ENCODE measurements around the gene FRMD5. TPM values are rescaled to one million over a fixed set of nuclear protein-coding genes. Genes with fewer than 3 reads are reported as not detected.

Gene FRMD5
- polyA plus RNA-seq, 3 donors, result not detected

DNA sequence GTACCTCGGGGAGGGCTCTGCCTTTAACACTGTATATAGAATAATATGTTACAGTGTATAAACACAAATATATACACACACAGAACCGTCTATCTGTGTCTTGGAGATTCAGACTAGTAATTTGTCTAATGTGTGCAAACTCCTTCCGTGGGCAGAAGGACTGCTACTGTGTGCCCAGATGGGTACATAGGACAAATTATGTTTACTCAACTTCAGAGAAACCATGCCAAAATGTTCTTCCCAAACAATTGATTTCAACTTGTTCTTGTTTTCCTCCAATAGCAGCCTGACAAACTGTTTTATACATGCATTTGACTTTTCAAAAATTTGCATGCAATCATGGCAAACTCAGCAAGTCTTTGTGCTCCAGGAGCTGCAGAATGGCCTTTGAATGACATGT lies 97.5 kb downstream of the FRMD5 start:
- H3K27ac ChIP-seq (ENCODE audit: low read depth in 1 of 2, low read length in 2 of 2), result no peak overlapping the region
- TF ChIP-seq, protein P1, sequence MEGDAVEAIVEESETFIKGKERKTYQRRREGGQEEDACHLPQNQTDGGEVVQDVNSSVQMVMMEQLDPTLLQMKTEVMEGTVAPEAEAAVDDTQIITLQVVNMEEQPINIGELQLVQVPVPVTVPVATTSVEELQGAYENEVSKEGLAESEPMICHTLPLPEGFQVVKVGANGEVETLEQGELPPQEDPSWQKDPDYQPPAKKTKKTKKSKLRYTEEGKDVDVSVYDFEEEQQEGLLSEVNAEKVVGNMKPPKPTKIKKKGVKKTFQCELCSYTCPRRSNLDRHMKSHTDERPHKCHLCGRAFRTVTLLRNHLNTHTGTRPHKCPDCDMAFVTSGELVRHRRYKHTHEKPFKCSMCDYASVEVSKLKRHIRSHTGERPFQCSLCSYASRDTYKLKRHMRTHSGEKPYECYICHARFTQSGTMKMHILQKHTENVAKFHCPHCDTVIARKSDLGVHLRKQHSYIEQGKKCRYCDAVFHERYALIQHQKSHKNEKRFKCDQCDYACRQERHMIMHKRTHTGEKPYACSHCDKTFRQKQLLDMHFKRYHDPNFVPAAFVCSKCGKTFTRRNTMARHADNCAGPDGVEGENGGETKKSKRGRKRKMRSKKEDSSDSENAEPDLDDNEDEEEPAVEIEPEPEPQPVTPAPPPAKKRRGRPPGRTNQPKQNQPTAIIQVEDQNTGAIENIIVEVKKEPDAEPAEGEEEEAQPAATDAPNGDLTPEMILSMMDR (IDR thresholded peaks at IDR 0.05), result no peak
- H3K27me3 ChIP-seq (ENCODE audit: control insufficient read depth in 2 of 2, insufficient read depth in 2 of 2, low read length in 2 of 2), result no peaks in the 10 kb centered on the region
- no peak overlapping the region for H3K4me3 ChIP-seq (replicated peaks in 1 of 3; ENCODE audit: low read depth in 2 of 3, low read length in 3 of 3)
- intact Hi-C loops (cut with micrococcal nuclease), result no loop called here
- H3K9me3 ChIP-seq (replicated peaks in 1 of 2; ENCODE audit: control insufficient read depth in 1 of 2, insufficient read depth in 1 of 2, low read length in 2 of 2), result no peaks in the 10 kb centered on the region
- no peak overlapping the region for H2AFZ ChIP-seq (ENCODE audit: insufficient read depth, low read depth, low read length, poor library complexity, severe bottlenecking)
- Mint-ChIP-seq H3K4me3 (no peak overlapping the region), H3K27ac (no peak overlapping the region), H3K9me3 (no peaks in the 10 kb centered on the region), H3K4me1 (no peaks in the 10 kb centered on the region), H3K36me3 (no peaks in the 10 kb centered on the region), H3K27me3 (ENCODE audit: low read depth in 3 of 3) (peaks cover 3 to 14% (median 6%) of the 10 kb centered on the region in 3 donors)
- H3K4me1 ChIP-seq (ENCODE audit: control insufficient read depth in 1 of 2, insufficient read depth in 2 of 2, low read length in 2 of 2), result no peaks in the 10 kb centered on the region
- H3K4me2 ChIP-seq (replicated peaks; ENCODE audit: extremely low read depth, low read length, poor library complexity, severe bottlenecking), result no peak overlapping the region
- no peak overlapping the region for H3K9ac ChIP-seq (ENCODE audit: insufficient read depth, low read length, poor library complexity, severe bottlenecking)
- H3K79me2 ChIP-seq (ENCODE audit: insufficient read depth, low read length), result no peaks in the 10 kb centered on the region
- no peaks in the 10 kb centered on the region for H4K20me1 ChIP-seq (ENCODE audit: insufficient read depth, low read length)
- 0% methylated on average over 1 of the region's 3 CpGs for WGBS (ENCODE audit: insufficient coverage)
- no peaks in the 10 kb centered on the region for H3K36me3 ChIP-seq (replicated peaks in 1 of 2; ENCODE audit: control insufficient read depth in 1 of 2, insufficient read depth in 2 of 2, low read length in 2 of 2)
- no peak for DNase-seq

DNA sequence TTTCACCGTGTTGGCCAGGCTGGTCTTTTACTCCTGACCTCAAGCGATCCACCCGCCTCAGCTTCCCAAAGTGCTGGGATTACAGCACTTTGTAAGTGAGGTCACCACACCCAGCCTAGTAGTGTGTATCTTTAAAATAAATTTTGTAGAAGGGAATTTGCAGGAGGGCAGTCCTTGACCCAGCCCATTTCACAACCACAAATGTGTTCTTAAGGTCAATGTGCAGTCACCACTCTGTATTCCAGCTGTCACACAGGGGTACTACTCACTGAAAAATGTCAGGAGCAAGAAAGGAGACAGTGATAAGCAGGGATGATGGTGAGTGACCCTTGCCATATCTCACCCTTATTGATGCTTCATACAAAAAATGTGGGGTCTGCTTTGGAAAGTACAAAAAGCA lies 98.5 kb downstream of the FRMD5 start:
- H3K79me2 ChIP-seq (ENCODE audit: insufficient read depth, low read length), result no peaks in the 10 kb centered on the region
- no peak overlapping the region for H3K27ac Mint-ChIP-seq
- H3K27me3 ChIP-seq (ENCODE audit: control insufficient read depth in 2 of 2, insufficient read depth in 2 of 2, low read length in 2 of 2), result no peaks in the 10 kb centered on the region
- no peak overlapping the region for H3K27ac ChIP-seq (ENCODE audit: low read depth in 1 of 2, low read length in 2 of 2)
- TF ChIP-seq, protein P1 (IDR thresholded peaks at IDR 0.05), result no peak
- no peak overlapping the region for H3K4me2 ChIP-seq (replicated peaks; ENCODE audit: extremely low read depth, low read length, poor library complexity, severe bottlenecking)
- no peak overlapping the region for H3K9ac ChIP-seq (ENCODE audit: insufficient read depth, low read length, poor library complexity, severe bottlenecking)
- no peak for DNase-seq
- peaks cover 3 to 11% (median 8%) of the 10 kb centered on the region in 3 donors for H3K27me3 Mint-ChIP-seq (ENCODE audit: low read depth in 3 of 3)
- WGBS (ENCODE audit: insufficient coverage), result no CpG with 5 or more reads among the region's 3 CpGs
- H2AFZ ChIP-seq (ENCODE audit: insufficient read depth, low read depth, low read length, poor library complexity, severe bottlenecking), result no peak overlapping the region
- no peaks in the 10 kb centered on the region for H3K36me3 Mint-ChIP-seq
- no peaks in the 10 kb centered on the region for H3K4me1 ChIP-seq (ENCODE audit: control insufficient read depth in 1 of 2, insufficient read depth in 2 of 2, low read length in 2 of 2)
- H3K36me3 ChIP-seq (replicated peaks in 1 of 2; ENCODE audit: control insufficient read depth in 1 of 2, insufficient read depth in 2 of 2, low read length in 2 of 2), result no peaks in the 10 kb centered on the region
- H3K4me1 Mint-ChIP-seq, result no peaks in the 10 kb centered on the region
- no peaks in the 10 kb centered on the region for H4K20me1 ChIP-seq (ENCODE audit: insufficient read depth, low read length)
- H3K9me3 Mint-ChIP-seq, result no peaks in the 10 kb centered on the region
- no peak overlapping the region for H3K4me3 Mint-ChIP-seq
- intact Hi-C loops (cut with micrococcal nuclease), result no loop called here
- H3K4me3 ChIP-seq (replicated peaks in 1 of 3; ENCODE audit: low read depth in 2 of 3, low read length in 3 of 3), result no peak overlapping the region
- no peaks in the 10 kb centered on the region for H3K9me3 ChIP-seq (replicated peaks in 1 of 2; ENCODE audit: control insufficient read depth in 1 of 2, insufficient read depth in 1 of 2, low read length in 2 of 2)
